H1 (cell line): ENCODE measurements around the gene AURKAIP1. TPM values are rescaled to one million over a fixed set of nuclear protein-coding genes. Genes with fewer than 3 reads are reported as not detected.

ENCODE experiments used
- CTCF ChIA-PET: fragments of 300-600 bp; sonication (Branson Sonifier 250); formaldehyde crosslinking; loops from one replicate; lab custom pipeline; 2021; ENCODE audit not compliant: partially characterized antibody; lab: Charles Lee
- POLR2A ChIA-PET: fragments of 300-600 bp; sonication (Branson Sonifier 250); formaldehyde crosslinking; loops from one replicate; lab custom pipeline; 2021; ENCODE audit warnings: inconsistent platforms; ENCODE audit not compliant: partially characterized antibody; lab: Charles Lee
- DNase-seq, 2 experiments: peaks; one replicate each; pipeline versions ENCODE4 v3.0.0 to v3.0.0-alpha.2; 2010 to 2022; ENCODE audit warnings: low spot score in 2 of 2, low read depth in 1 of 2, mixed read lengths in 1 of 2
- FAIRE-seq: peaks from 2 replicates; lab custom pipeline; 2011; peaks lifted over from hg19 to GRCh38; lab: Jason Lieb, UNC
- H2AFZ ChIP-seq: 2 replicates; pipeline ENCODE4 v1.8.1; 2012; ENCODE audit warnings: low read length, inconsistent platforms
- H2AK5ac ChIP-seq: 2 replicates; pipeline ENCODE4 v1.6.1; 2013; ENCODE audit warnings: low read depth, low read length
- H2BK120ac ChIP-seq: replicated peaks from 2 replicates; pipeline ENCODE3; 2013; ENCODE audit warnings: low read depth, low read length, inconsistent platforms
- H2BK12ac ChIP-seq: 2 replicates; pipeline ENCODE4 v1.6.1; 2013; ENCODE audit warnings: low read depth, low read length
- H2BK15ac ChIP-seq: 2 replicates; pipeline ENCODE4 v1.6.1; 2013; ENCODE audit warnings: low read length
- H2BK20ac ChIP-seq: 2 replicates; pipeline ENCODE4 v1.6.1; 2013; ENCODE audit warnings: low read length
- H2BK5ac ChIP-seq: 2 replicates; pipeline ENCODE4 v1.6.1; 2013; ENCODE audit warnings: low read depth, low read length
- H3K14ac ChIP-seq: 2 replicates; pipeline ENCODE4 v1.6.1; 2013; ENCODE audit warnings: inconsistent platforms; ENCODE audit not compliant: insufficient read length
- H3K18ac ChIP-seq: 2 replicates; pipeline ENCODE4 v1.6.1; 2013; ENCODE audit warnings: low read length; ENCODE audit errors: extremely low read depth
- H3K23ac ChIP-seq: 2 replicates; pipeline ENCODE4 v1.6.1; 2013; ENCODE audit warnings: inconsistent platforms; ENCODE audit not compliant: insufficient read length
- H3K23me2 ChIP-seq: 2 replicates; pipeline ENCODE4 v1.6.1; 2013; ENCODE audit warnings: low read depth, low read length
- H3K27ac ChIP-seq: 2 replicates; pipeline ENCODE4 v1.6.1; 2011; ENCODE audit warnings: low read depth, low read length, inconsistent platforms
- H3K27me3 ChIP-seq, 4 experiments: replicated peaks in 1 of 4; 1 replicate in 1 of 4; 2 replicates in 3 of 4; pipeline versions ENCODE4 v1.6.1 to v1.8.1; 2011 to 2013; ENCODE audit warnings: low read length in 3 of 4, mild to moderate bottlenecking in 3 of 4, inconsistent platforms in 2 of 4, mixed read lengths in 2 of 4, moderate library complexity in 1 of 4; ENCODE audit not compliant: control insufficient read depth in 3 of 4, insufficient read depth in 3 of 4; ENCODE audit errors: extremely low read depth in 1 of 4
- H3K36me3 ChIP-seq, 4 experiments: 2 replicates each; pipeline versions ENCODE4 v1.6.1 to v1.8.1; 2011 to 2013; ENCODE audit warnings: mild to moderate bottlenecking in 4 of 4, low read length in 3 of 4, moderate library complexity in 2 of 4, control low read depth in 1 of 4, inconsistent platforms in 1 of 4; ENCODE audit not compliant: insufficient read depth in 4 of 4, control insufficient read depth in 2 of 4
- H3K4ac ChIP-seq: replicated peaks from 2 replicates; pipeline ENCODE3; 2013; ENCODE audit warnings: low read length, low read depth, mixed read lengths, inconsistent platforms; ENCODE audit not compliant: insufficient read length
- H3K4me1 ChIP-seq, 4 experiments: replicated peaks in 1 of 4; 1 replicate in 1 of 4; 2 replicates in 3 of 4; pipeline versions ENCODE4 v1.6.1 to v1.8.1; 2011 to 2013; ENCODE audit warnings: low read length in 3 of 4, inconsistent platforms in 2 of 4, mixed read lengths in 1 of 4; ENCODE audit not compliant: insufficient read depth in 4 of 4, control insufficient read depth in 3 of 4
- H3K4me2 ChIP-seq, 2 experiments: 2 replicates each; pipeline versions ENCODE4 v1.6.1 to v1.8.1; 2011 to 2013; ENCODE audit warnings: low read depth in 2 of 2, low read length in 2 of 2, control low read depth in 1 of 2, inconsistent platforms in 1 of 2, mild to moderate bottlenecking in 1 of 2; ENCODE audit not compliant: insufficient read depth in 1 of 2
- H3K4me3 ChIP-seq, 4 experiments: fragments of 200-600, 300-600 bp in 1 of 4; sonication (generic), shearing (Covaris generic), sonication (Bioruptor Twin) in 1 of 4; 2 replicates each; pipeline versions ENCODE4 v1.5.1 to v1.8.1; 2011 to 2016; ENCODE audit warnings: low read length in 4 of 4, low read depth in 3 of 4, control low read depth in 2 of 4, inconsistent platforms in 2 of 4, mild to moderate bottlenecking in 2 of 4, mixed read lengths in 1 of 4, moderate library complexity in 1 of 4; ENCODE audit not compliant: insufficient read depth in 2 of 4; ENCODE audit errors: extremely low read depth in 1 of 4
- H3K56ac ChIP-seq: replicated peaks from 2 replicates; pipeline ENCODE3; 2013; ENCODE audit warnings: low read depth, mild to moderate bottlenecking, mixed read lengths, low read length, inconsistent platforms; ENCODE audit not compliant: insufficient read length
- H3K79me1 ChIP-seq: 2 replicates; pipeline ENCODE4 v1.6.1; 2013; ENCODE audit warnings: low read depth, low read length, control low read depth
- H3K79me2 ChIP-seq, 2 experiments: 2 replicates each; pipeline versions ENCODE4 v1.6.1 to v1.8.1; 2012 to 2013; ENCODE audit warnings: low read length in 2 of 2, mild to moderate bottlenecking in 2 of 2, inconsistent platforms in 1 of 2; ENCODE audit not compliant: insufficient read depth in 2 of 2, control insufficient read depth in 1 of 2
- H3K9ac ChIP-seq, 4 experiments: replicated peaks in 1 of 4; 1 replicate in 1 of 4; 2 replicates in 3 of 4; pipeline versions ENCODE4 v1.6.1 to v1.8.1; 2011 to 2013; ENCODE audit warnings: low read depth in 3 of 4, low read length in 3 of 4, control low read depth in 2 of 4, mild to moderate bottlenecking in 2 of 4, moderate library complexity in 2 of 4, inconsistent platforms in 1 of 4; ENCODE audit errors: extremely low read depth in 1 of 4
- H3K9me3 ChIP-seq, 2 experiments: 2 replicates each; pipeline versions ENCODE4 v1.6.1 to v1.8.1; 2012 to 2013; ENCODE audit warnings: mild to moderate bottlenecking in 2 of 2, moderate library complexity in 2 of 2, control low read depth in 1 of 2, inconsistent platforms in 1 of 2, low read depth in 1 of 2, low read length in 1 of 2, mixed read lengths in 1 of 2; ENCODE audit not compliant: insufficient read depth in 2 of 2
- H4K20me1 ChIP-seq, 2 experiments: replicated peaks in 1 of 2; 2 replicates each; pipeline versions ENCODE3 to v1.8.1; 2011 to 2013; ENCODE audit warnings: inconsistent platforms in 2 of 2, low read length in 2 of 2, mild to moderate bottlenecking in 1 of 2; ENCODE audit not compliant: insufficient read depth in 2 of 2, control insufficient read depth in 1 of 2
- H4K5ac ChIP-seq: 2 replicates; pipeline ENCODE4 v1.6.1; 2013; ENCODE audit warnings: low read length, low read depth, mixed read lengths, inconsistent platforms; ENCODE audit not compliant: insufficient read length
- H4K8ac ChIP-seq: 2 replicates; pipeline ENCODE4 v1.8.0; 2013; ENCODE audit warnings: mild to moderate bottlenecking, moderate library complexity, low read length, inconsistent platforms; ENCODE audit not compliant: insufficient read depth; ENCODE audit errors: extremely low read depth
- H4K91ac ChIP-seq: replicated peaks from 2 replicates; pipeline ENCODE3; 2013; ENCODE audit warnings: low read length, mixed read lengths, inconsistent platforms; ENCODE audit not compliant: insufficient read length
- BACH1 ChIP-seq: IDR thresholded peaks from 2 replicates; pipeline ENCODE4 v1.6.1; 2012; ENCODE audit warnings: low read length, improper control_type of control experiment
- CHD2 ChIP-seq: IDR thresholded peaks from 2 replicates; pipeline ENCODE4 v1.6.1; 2012; ENCODE audit warnings: low read length, improper control_type of control experiment
- CTBP2 ChIP-seq: IDR thresholded peaks from 2 replicates; pipeline ENCODE4 v1.7.0; 2011; ENCODE audit warnings: borderline replicate concordance, mild to moderate bottlenecking, moderate library complexity, mixed read lengths, low read length; ENCODE audit not compliant: insufficient read depth, insufficient read length
- HDAC6 ChIP-seq: IDR thresholded peaks from one replicate; pipeline ENCODE4 v1.7.1; 2012; ENCODE audit warnings: low read depth, mild to moderate bottlenecking, inconsistent platforms, low read length, moderate library complexity
- KDM5A ChIP-seq: fragments of 200-600 bp; IDR thresholded peaks from 2 replicates; pipeline ENCODE4 v1.7.1; 2012; ENCODE audit warnings: mild to moderate bottlenecking, low read length, inconsistent platforms, mixed read lengths
- NANOG ChIP-seq: IDR thresholded peaks from 2 replicates; pipeline ENCODE4 v1.6.1; 2011; ENCODE audit warnings: low read length, low read depth, mild to moderate bottlenecking, inconsistent platforms; ENCODE audit not compliant: insufficient read depth, poor library complexity, severe bottlenecking
- SIRT6 ChIP-seq: IDR thresholded peaks from one replicate; pipeline ENCODE4 v1.7.1; 2012; ENCODE audit warnings: low read length, inconsistent platforms
- TAF1 ChIP-seq: IDR thresholded peaks from 2 replicates; pipeline ENCODE4 v1.6.1; 2011; ENCODE audit warnings: mild to moderate bottlenecking, low read depth, low read length
- TCF12 ChIP-seq: IDR thresholded peaks from 2 replicates; pipeline ENCODE4 v1.6.1; 2011; ENCODE audit warnings: low read depth, mild to moderate bottlenecking, low read length
- TEAD4 ChIP-seq: IDR thresholded peaks from 2 replicates; pipeline ENCODE4 v1.6.1; 2012; ENCODE audit warnings: low read depth, low read length, inconsistent platforms, mixed read lengths
- YY1 ChIP-seq: IDR thresholded peaks from 2 replicates; pipeline ENCODE4 v1.6.1; 2011; ENCODE audit warnings: low read depth, mild to moderate bottlenecking, low read length
- WGBS, 2 experiments: shearing (Covaris generic) in 1 of 2; methylation state at CpG; one replicate each; pipeline versions ENCODE4 v1.1.6 to v1.1.7; 2013 to 2015; ENCODE audit warnings: low lambda C conversion rate in 2 of 2, mixed read lengths in 2 of 2, inconsistent platforms in 1 of 2, low coverage in 1 of 2, missing lambda C conversion rate in 1 of 2; ENCODE audit not compliant: insufficient replicate concordance in 2 of 2, insufficient coverage in 1 of 2, insufficient read length in 1 of 2; ENCODE audit errors: extremely low coverage in 1 of 2, missing lambda C conversion rate in 1 of 2; 5-methylcytosine and 5-hydroxymethylcytosine counted together
- polyA plus RNA-seq, 7 experiments: library from polyadenylated mRNA; depleted of rRNA in 3 of 7; stranded (reverse) in 5 of 7; unstranded in 2 of 7; fragments of >200 nt in 5 of 7; fragments of 200-250 nt in 2 of 7; gene quantifications; 1 replicate in 5 of 7; 2 replicates in 1 of 7; 4 replicates in 1 of 7; pipeline versions ENCODE4 v1.2.1 to v1.2.3, GENCODE V29; 2011 to 2013; ENCODE audit warnings: missing spikeins in 2 of 7, mixed read lengths in 2 of 7
- total RNA-seq: library from RNA; stranded (reverse); fragmentation: NEBNext Ultra II Directional; extraction: Animal tissue kit (Norgen Biotek cat#: 25700); gene quantifications from 2 replicates; pipeline ENCODE4 v1.2.1, GENCODE V29; 2021
- TF ChIP-seq, protein P1 (sequence below): IDR thresholded peaks from 2 replicates; pipeline ENCODE4 v1.6.1; 2012; ENCODE audit warnings: inconsistent platforms
- TF ChIP-seq, protein P2 (sequence below): IDR thresholded peaks from 2 replicates; pipeline ENCODE4 v1.6.1; 2012; ENCODE audit warnings: low read length, inconsistent platforms

AURKAIP1 gene
- total and polyA plus RNA-seq, 2 of the 8 experiments (the other 6 are each of a cell fraction or from before 2014, with no cell fraction given) = 87.8 to 194 TPM

DNA sequence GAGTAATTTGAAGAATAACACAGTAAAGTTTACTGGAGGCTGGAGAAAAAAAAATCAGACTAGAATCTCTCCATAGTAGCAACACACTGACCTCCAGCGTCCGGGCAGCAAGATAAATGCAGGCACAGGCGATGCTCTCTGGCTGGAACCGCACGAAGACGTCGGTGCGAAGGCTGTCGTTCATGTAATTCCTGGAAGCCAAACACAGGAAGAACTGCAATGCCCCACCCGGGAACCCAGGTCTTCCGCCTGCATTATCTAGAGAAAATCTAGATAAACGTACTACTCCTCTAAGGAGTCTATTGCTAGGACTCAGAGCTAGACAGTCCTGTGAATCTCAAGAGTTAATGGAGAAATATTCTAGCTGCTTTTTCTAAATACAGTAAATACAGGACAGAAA is 15.7 kb upstream of the AURKAIP1 start:
- H3K9ac ChIP-seq = no peak overlapping the region
- H3K4me1 ChIP-seq = no peaks in the 10 kb centered on the region
- H4K91ac ChIP-seq = no peak overlapping the region
- ChIA-PET CTCF (interaction anchor here (0.7 to 3.4 kb wide), 6 partner anchors 10 to 91 kb away, joined by 3 to 20 read pairs (median 4); no protein-coding TSS in a partner anchor), POLR2A (interaction anchor here (20.0 to 33.4 kb wide), 3 partner anchors 6 to 40 kb away, joined by 515 to 719 read pairs (median 719); partner anchors contain the start of genes ANKRD65, AURKAIP1, CCNL2 and MRPL20)
- no peak overlapping the region for H2AK5ac ChIP-seq
- no peak for FAIRE-seq
- no peak overlapping the region for H4K5ac ChIP-seq
- no peaks in the 10 kb centered on the region for H3K27me3 ChIP-seq
- no peak overlapping the region for H2BK20ac ChIP-seq
- H2BK120ac ChIP-seq = no peak overlapping the region
- H3K23me2 ChIP-seq = no peaks in the 10 kb centered on the region
- no peak overlapping the region for H3K4me3 ChIP-seq
- no peak overlapping the region for H3K18ac ChIP-seq
- no peak overlapping the region for H4K8ac ChIP-seq
- H2AFZ ChIP-seq = no peak overlapping the region
- WGBS, 2 experiments = 98% methylated on average over 12 of the region's 12 CpGs; no CpG with 5 or more reads in 1 of the 2 experiments
- H2BK5ac ChIP-seq = no peak overlapping the region
- H3K9me3 ChIP-seq = no peaks in the 10 kb centered on the region
- H3K4me2 ChIP-seq = no peak overlapping the region
- peaks cover 4% of the 10 kb centered on the region for H3K79me1 ChIP-seq
- peaks cover 8 to 20% of the 10 kb centered on the region in 2 experiments for H4K20me1 ChIP-seq
- H2BK12ac ChIP-seq = no peak overlapping the region
- peaks cover 0 to 13% of the 10 kb centered on the region in 2 experiments; a peak in 1 of 4 replicates for H3K79me2 ChIP-seq
- no peak overlapping the region for H2BK15ac ChIP-seq
- no peak overlapping the region for H3K56ac ChIP-seq
- H3K36me3 ChIP-seq = peaks cover 64 to 95% (median 89%) of the 10 kb centered on the region in 4 experiments
- DNase-seq = no peak
- H3K14ac ChIP-seq = no peak overlapping the region
- H3K4ac ChIP-seq = no peak overlapping the region
- no peak overlapping the region for H3K27ac ChIP-seq
- no peak overlapping the region for H3K23ac ChIP-seq
- TF ChIP-seq YY1 (no peak), HDAC6 (no peak), KDM5A (no peak), CTBP2 (no peak), CHD2 (no peak), TCF12 (no peak), TEAD4 (no peak), TAF1 (no peak), BACH1 (no peak), NANOG (no peak), SIRT6 (no peak)
- TF ChIP-seq, protein P1, sequence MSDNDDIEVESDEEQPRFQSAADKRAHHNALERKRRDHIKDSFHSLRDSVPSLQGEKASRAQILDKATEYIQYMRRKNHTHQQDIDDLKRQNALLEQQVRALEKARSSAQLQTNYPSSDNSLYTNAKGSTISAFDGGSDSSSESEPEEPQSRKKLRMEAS = no peak
- TF ChIP-seq, protein P2, sequence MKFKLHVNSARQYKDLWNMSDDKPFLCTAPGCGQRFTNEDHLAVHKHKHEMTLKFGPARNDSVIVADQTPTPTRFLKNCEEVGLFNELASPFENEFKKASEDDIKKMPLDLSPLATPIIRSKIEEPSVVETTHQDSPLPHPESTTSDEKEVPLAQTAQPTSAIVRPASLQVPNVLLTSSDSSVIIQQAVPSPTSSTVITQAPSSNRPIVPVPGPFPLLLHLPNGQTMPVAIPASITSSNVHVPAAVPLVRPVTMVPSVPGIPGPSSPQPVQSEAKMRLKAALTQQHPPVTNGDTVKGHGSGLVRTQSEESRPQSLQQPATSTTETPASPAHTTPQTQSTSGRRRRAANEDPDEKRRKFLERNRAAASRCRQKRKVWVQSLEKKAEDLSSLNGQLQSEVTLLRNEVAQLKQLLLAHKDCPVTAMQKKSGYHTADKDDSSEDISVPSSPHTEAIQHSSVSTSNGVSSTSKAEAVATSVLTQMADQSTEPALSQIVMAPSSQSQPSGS = no peak
